Stimulated activated CD4-positive, alpha-beta T cell treated with anti-CD3 and anti-CD28 coated beads, Interleukin-1b, Interleukin-23, amount 100 ng/mL, for 1 hour (primary cell): Measurements from ENCODE around the gene CAMSAP1.
A peak's percentile ranks its signal among the peaks of the same experiment; 100 is the strongest.
"Not testable (repeated sequence)": the region's sequence is repeated elsewhere in the genome, so short reads cannot be mapped to it uniquely, and the experiment has no call there.

ENCODE experiments used
- DNase-seq, 2 donors: peaks; one replicate each; pipeline ENCODE4 v3.0.0-alpha.2; 2020; ENCODE audit warnings: low read depth in 2 of 2

CAMSAP1 gene

DNA sequence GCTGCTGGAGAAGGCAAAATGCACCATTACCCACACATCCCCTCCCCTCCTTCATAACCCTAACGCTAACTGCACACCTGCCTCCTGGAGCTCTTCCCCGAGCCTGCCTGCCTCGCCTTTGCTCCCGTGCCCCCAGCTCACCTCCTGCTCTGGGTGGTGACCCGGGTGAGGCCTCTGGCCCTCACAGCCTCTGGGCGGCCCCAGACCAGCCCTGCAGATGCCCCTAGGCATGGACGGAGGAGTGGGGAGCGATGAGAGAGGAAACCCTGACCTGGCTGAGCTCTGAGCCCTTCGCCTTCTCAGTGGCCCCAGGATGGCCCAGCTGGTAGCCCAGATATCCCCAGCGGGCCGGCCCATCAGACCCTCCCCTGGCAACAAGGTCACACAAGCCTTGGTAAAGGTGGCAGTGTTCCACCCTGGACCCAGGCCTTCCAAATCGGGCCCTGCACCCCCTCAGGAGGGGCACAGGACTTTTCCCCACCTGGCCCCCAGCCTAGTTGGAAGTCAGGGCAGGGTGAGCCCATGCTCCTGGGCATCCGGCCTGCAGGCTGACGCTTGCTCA is 14.5 kb upstream of the CAMSAP1 start:
- DNase-seq = no peak

DNA sequence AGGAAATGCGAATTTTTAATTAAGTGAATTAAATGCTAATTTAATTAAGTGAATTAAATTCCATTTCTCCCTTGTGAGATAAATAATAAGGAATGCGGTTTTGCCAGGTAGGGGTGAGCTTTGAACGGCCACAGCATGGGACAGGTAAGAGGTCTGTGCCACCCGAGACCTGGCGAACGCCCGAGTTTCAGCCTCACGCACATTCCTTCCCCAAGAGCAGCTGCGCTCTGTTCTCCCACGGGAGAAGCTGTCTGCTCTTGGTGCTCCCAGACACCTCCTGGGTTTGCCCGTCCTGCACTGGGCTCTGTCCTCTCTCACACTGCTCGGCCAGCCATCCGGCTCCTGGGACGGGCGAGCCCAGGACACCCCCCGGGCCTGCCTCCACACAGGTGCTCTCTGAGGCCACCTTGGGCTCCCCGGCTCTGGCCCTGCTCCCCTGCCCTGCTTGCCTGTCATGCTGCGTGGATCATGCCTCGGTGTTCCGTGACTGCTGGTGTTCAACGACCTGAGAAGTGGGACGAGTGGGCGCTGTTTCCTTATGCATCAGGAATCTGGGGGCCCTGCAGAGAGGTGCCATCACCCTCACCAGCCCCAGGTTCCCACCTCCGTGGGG is 13.7 kb upstream of the CAMSAP1 start:
- DNase-seq = no peak

DNA sequence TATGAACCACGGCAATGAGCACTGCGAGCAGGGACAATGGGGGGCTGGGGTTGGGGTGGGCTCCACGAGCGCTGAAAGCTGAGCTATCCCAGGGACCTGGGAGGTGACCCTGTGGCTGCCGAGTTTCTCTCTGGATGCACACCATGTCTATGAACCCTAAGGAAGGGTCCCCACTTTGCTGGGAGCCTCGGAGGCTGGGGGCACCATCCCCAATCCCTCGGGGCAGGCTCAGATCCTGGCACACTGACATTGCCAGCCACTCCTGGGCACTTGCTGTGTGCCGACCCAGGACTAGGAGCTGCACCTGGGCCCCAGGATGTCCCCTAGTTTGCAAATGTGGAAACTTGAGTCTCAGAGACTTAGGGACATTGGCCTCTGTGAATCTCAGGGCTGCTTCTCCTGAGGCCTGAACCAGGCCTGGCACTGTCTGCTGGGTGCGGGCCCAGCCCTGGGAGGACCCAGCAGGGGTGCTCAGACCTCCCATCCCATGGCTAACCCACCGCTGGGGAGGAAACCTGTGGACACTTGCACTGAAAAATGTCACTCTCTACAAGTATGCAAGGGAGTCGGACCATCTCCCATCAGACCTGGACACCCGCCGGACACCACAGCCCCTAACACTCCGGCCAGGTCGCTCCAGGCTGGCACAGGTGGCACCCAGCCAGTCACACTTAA is 13.0 kb upstream of the CAMSAP1 start:
- DNase-seq = no peak

DNA sequence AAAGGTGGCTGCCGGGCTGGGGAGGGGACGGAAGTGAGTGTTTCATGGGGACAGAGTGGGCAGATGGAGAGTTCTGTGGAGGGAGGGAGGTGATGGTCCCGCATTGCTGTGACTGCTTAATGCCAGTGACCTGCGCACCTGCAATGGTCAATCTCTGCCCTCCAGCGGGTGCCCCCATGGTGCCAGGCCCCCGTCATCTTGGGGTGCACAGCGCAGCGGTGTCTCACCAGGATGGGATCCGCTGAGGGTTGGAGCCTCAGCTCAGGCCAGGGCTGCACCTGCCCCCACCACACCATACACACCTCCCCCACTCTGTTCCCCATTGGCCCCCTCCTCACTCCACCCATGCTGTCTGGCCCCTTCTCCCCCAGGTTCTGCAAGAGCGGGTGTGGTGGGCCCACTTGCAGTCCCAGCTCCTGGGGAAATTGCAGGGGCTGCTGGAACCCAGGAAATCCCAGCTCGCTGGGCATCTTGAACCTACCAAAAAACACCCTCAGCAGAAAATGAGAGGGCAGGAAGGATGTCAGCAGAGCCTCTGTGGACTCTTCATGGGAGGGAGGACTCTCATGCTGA is 12.1 kb upstream of the CAMSAP1 start:
- no peak for DNase-seq

DNA sequence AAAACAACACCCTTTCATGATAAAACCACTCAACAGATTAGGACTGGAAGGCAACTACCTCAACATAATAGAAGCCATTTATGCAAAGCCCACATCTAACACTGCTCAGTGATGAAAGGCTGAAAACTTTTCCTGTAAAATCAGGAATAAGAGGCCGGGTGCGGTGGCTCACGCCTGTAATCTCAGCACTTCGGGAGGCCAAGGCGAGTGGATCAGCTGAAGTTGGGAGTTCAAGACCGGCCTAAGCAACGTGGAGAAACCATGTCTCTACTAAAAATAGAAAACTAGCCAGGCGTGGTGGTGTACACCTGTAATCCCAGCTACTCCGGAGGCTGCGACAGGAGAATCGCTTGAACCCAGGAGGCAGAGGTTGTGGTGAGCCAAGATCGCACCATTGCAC is 8.9 kb upstream of the CAMSAP1 start:
- DNase-seq = not testable (repeated sequence)

DNA sequence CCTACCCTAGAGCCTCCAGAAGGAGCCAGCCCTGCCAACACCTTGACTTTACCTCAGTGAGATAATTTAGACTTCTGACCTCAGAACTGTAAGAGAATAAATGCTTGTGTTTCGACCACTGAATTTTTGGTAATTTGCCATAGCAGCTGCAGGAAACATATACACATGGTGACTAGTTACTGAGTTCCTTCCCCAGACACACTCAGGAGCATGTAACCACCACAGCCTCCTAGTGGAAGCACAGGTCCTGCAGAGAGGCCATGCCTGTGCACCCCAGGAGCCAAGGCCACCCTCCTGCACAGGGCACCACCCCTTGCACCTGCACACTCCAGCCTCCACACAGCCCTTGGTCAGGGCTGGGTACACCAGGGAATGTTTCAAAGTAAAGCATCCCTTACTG is 7.6 kb upstream of the CAMSAP1 start:
- no peak for DNase-seq

DNA sequence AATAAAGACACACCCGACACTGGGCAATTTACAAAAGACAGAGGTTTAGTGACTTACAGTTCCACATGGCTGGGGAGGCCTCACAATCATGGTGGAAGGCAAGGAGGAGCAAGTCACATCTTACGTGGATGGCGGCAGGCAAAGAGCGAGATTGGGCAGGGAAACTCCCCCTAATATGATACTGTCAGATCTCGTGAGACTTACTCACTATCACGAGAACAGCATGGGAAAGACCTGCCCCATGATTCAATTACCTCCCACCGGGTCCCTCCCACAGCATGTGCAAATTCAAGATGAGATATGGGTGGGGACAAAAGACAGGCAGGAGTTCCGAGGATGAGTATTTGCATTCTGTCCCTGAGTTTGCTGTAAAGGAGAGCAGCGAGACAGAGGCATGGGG is 3.9 kb upstream of the CAMSAP1 start:
- DNase-seq = not testable (repeated sequence)

DNA sequence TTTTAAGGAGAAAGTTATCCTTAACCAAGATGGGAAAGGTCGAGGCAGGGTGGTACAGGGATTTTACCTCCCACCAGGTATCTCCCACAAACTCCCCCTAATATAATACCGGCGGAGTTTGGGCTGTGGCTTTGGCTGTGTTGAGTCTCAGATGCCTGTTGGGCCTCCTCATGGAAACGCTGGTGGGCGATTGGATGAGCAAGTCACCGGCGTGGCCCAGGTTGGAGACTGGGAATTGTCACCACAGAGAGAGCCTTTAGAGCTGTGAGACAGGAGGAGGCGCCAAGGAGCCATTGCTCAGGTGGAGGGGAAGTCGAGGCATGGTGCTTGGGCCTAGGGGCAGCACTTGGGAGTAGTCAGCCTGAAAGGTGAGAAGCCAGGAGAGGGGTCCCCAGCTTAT is 3.4 kb upstream of the CAMSAP1 start:
- no peak for DNase-seq

DNA sequence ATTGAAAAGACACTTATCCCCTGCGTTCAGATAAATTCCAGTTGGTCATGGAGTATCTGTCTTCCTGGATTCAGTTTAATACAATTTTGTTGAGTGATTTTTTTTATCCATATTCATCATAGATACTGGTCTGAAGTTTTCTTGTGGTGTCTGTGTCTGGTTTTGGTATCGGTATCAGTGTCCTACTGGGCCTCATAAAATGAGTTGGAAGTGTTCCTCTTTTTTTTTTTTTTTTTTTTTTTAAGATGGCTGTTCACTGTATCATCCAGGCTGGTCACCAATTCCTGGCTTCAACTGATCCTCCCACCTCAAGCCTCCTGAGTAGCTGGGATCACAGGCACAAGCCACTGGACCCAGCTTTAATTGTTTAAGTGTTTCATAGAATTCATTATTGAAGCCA is 2.9 kb upstream of the CAMSAP1 start:
- DNase-seq = no peak

DNA sequence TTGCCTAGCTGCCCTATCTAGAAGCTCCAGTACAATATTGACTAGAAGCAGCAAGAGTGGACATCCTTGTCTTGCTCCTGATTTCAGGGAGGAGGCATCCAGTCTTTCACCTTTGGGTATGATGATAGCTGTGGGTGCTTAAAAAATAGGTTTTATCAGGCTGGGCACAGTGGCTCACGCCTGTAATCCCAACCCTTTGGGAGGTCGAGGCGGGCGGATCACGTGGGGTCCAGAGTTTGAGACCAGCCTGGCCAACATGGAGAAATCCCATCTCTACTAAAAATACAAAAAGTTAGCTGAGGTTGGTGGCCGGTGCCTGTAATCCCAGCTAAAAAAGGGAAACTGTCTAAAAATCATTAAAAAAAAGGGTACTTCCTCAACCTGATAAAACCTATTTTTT is 2.0 kb upstream of the CAMSAP1 start:
- no peak for DNase-seq

DNA sequence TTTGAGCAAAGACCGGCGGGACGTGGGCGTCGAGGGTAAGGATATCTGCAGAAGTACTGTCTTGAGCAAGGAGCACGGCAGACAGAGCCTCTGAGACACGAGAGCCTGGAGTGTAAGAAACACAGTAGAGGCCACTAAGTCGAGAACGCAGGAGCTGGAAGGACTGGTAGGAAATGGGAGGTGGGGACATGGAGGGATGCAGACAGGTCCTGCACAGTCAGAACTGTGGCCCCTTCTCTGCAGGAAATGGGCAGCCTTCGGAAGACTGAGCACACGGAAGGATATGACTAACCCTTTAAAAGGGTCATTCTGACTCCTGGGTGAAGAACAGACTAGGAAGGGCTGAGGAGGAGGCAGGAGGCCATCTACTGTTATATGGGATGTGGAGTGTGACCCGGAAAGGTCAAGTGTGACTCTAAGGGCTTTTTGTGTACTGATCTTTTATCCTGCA is 1.4 kb upstream of the CAMSAP1 start:
- DNase-seq = no peak

DNA sequence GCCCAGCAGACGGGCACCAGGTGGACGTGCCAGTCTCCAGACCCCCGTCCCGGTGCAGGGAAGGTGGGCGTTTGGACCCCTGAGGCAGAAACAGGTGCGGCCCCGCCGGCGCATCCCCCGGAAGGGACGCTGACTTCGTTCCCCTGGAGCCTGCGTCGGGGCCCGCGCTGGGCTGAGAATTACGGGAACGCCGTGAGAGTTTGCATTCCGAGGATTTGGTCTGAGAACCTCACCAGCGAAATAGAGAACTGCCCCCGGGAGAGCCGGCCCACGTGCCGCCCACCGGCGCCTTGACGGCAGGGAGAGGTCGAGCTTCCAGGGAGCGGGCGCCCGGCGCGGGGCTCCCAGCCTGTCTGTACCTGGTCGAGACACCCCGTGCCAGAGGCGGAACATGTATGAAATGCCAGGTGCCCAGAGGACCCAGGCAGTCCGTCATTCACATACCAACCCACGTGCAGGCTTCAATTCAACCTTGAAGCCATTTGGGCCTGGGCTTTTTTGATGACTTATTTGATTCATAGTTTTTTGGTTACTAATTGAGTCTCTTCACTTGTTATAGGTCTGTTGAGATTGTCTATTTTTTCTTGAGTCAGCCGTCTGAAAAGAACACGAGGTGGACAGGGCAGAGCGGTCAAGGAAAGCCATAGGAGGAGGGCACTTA is 877 bp upstream of the CAMSAP1 start:
- no peak for DNase-seq

DNA sequence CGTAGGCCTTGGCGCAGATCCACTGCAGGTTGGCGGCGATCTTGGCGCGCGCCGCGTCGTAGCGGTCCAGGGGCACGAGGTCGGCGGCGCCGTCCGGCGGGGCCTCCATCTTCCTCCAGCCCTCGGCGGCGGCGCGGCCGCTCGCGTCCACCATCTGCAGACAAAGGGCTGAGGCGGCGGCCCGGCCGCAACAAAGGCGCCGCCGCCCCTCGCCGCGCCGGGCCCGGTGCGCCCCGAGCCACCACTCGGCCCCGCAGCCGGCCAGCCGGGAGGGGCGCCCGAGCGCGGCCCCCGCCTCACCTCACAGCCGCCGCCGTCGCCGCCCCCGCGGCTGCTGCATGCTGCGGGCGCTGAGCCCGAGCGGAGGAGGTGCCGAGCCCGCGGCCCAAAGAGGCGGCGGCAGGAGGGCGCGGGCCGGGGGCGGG is 328 bp downstream of the CAMSAP1 start:
- DNase-seq = no peak

DNA sequence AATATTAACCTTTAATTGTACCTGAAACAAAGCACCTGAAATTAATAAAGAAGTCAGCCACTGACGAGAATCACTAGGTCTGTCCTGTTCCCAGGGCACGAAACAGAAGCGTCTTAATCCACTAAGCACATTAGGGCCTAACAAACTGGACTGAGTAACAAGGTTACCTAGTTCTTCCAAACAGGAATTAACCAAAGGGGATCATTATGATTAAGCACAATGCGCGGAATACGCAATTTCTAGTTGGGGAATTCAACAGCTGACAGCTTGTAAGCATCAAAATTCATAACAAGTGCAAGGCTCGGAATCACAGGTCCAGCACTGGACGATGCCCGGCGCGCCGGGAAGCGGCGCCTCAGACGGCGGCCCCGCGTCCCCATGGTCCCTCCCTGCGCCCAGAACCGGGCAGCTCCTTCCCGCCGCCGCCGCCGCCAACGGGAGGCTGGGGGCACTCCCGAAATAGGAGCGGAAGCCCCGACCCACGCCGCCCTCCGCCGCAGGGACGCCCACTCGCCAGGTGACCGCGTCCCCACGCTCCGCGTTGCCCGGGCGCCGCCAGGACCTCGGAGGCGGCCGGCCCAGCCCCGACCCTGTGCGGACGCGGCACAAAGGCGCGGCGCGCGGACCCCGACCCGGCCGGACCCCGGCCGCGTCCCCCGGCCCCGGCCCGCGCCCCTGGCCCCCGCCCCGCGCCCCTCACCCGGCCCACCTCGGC is 898 bp downstream of the CAMSAP1 start:
- DNase-seq = no peak

DNA sequence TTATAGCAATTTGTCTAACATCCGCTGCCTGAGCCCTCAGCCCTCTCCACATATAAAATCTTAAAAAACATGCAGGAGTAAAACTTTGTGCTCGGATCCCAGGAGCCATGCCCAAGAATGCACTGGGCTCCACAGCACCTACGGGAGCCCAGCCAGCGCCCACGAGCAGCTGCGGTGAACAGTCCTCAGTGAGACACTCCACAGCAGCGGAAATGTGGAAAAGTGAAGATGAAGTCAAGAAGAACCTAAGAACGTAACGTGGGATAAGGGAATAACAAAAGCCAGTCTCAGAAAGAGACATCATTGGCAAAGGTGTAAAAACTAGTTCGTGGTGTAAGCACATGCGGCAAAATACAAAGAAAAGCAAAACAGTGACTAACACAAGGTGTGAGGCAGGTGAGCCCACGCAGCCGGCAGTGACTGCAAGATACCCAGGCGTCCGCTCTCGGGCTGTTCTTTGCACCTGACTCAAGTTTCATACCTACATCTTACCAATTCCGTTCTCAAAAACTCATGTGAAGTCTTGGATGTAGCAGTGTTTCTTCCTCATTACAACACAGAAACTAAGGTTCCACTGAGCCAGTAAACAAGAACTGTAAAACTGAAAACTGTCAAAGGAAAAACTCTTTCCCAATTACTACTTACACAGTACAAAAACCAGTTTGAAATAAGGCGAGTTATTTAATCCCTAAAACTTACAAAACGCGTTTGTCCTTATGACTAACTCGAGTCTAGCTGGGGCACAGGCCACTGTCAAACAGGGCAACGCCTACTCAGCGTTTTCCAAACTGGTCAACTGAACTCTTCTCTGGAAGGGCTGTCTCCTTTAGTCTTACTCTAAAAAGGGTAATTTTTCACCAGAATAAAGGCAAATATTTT is 1.7 kb downstream of the CAMSAP1 start:
- peak in 1 of 2 donors; percentile 40 for DNase-seq

DNA sequence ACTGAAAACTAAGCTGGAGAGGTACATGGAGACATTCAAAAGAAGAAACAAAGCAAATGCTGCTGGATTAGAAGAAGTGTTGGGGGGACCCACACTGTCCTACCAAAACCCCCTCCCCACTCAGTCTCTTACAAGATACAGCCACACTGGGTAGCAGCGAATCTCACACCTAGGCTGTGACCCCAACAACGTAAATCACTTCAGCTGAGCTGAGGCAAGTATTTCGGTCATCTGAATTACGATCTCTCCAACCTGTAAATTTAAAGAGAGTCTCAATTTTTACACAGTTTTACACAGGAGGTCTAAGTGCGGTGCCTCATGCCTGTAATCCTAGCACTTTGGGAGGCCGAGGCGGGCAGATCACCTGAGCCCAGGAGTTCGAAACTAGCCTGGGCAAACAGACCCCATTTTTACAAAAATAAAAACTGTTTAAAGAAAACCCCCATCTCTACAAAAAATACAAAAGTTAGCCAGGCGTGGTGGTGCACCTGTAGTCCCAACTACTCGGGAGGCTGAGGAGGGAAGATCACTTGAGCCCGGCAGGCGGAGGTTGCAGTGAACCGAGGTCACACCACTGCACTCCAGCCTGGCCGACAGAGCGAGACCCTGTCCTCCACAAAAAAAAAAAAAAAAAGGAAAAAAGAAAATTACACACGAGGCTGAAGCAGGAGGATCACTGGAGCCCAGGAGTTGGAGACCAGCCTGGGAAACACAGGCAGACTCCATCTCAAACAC is 3.4 kb downstream of the CAMSAP1 start:
- DNase-seq = no peak

DNA sequence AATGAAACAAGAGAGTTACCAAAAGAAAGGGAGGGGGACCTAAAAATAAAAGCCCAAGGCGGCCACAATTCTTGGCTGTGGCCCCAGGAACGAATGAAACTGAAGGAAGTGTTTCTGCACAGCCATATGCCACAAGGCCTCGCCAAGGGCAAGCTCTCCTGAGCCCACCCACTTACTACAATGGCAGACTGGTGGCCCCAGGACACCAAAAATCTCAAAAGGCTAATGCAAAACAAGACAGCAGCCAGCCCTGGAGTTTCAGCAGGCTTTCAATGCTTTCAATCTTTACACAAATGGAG is 4.0 kb downstream of the CAMSAP1 start:
- DNase-seq = no peak

DNA sequence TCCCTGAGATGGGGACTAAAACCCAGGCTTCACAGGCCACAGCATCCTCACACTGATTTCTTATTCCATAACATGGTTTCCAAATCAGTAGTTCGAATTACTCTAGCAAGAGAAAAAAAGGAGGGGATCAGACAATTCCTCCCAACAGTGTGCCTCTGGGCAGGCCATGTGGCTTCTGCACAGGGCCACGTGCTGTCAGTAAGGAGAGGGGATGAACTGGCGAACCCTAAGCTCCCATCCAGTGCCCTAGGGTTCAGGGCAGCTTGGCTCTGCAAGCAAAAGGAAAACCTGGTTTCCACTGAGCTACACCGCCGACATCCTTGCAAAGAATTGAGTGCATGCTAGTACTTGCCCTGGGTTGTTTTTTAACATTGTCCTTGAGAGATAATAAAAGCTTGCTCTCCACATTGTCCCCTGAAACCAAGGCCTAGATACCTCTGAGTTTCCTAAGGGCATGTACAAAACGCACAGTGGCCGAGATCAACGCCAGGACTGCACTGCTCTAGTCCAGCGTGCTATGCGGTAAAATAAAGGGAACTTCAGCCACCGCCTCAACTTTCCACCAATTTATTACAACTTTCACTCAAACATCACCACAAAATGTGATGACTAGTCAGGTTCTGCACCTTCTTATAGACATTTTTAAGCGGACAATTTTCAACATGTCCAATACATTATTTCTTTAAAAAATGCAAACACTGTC is 4.5 kb downstream of the CAMSAP1 start:
- no peak for DNase-seq

DNA sequence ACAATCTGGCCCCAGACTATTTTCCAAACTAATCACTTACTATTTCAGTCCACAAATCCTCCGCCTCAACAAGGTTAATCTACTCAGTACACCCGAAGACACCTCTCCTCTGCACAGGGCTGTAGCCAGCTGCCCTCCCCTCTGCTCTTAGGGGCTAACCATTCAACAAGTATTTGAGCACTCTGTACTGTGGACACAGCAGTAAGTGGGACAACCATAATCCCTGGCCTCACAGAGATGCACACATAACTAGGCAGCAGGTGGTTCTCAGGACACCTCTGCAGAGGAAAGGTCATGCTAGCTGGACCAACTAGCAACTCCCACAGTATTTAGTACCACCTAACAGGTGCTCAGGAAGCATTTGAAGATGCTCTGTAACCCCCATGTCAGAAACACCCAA is 5.5 kb downstream of the CAMSAP1 start:
- no peak for DNase-seq
